GM18505 (cell line): ENCODE measurements around the gene RARS1.

ENCODE experiments used
- ATAC-seq: cut with Tn5 transposase; IDR thresholded peaks from one replicate; pipeline ENCODE4 v1.9.1; 2021; ENCODE audit not compliant: unreplicated experiment
- POLR2A ChIP-seq: IDR thresholded peaks from 4 replicates; pipeline ENCODE4 v1.6.1; 2011; ENCODE audit warnings: borderline replicate concordance; ENCODE audit not compliant: insufficient read depth, insufficient read length; ENCODE audit errors: extremely low read depth

Gene RARS1

DNA sequence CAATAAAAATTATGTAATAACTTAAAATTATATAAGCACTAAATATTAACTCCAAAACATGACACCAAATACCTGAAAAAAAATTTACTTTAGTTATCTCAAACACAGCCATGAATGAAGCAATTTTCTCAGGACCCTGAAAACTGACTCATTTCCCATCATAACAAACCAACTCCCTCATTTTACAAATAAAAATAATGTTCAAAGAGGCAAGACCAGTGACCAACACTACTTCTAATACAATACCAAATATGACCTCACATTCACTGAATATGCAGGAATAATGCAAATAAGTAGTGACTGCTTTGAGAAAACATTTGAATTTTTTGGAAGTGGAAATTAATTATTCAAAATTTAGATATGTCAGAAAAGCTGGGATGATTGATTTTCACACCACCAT lies 64.4 kb downstream of the RARS1 start:
- ATAC-seq, result no peak
- no peak for TF ChIP-seq POLR2A

GRCh38 chr5:168552146-168552545 lies 65.9 kb downstream of the RARS1 start:
- no peak for TF ChIP-seq POLR2A
- no peak for ATAC-seq

DNA sequence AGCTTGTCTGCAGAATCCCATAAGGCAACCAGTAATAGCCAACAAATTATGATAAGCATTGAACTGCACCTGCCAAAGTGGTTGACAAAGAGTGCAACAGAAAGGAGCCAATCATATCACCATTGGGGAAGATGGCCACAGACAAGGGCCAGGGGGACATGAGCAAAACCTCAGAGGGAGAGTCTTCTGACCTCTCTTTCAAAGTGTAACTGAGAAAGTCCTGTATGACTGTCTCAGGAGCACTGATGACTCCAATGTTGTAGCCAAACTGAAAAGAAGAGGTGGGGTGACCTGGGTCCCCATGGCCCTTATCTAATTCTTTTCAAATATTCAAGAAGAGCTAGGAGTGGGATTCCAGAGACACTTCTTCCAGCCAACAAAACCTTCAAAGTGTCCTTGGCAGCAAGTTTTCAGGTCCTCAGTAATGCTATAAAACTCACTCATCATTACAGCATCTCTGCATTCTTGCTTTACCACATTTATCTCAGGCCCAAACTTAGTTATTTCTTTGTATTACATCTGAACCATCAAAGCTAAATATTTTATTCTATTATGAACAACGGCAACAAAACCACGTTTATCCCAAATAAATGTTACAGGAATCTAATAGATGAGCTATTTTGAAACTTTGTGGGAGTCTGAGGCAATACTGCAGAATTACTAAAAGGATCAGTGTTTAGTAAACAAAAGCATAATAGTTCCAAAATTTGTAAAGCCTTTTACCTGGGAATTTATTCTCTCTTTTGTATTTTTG lies 67.3 kb downstream of the RARS1 start:
- ATAC-seq, result no peak
- no peak for TF ChIP-seq POLR2A

DNA sequence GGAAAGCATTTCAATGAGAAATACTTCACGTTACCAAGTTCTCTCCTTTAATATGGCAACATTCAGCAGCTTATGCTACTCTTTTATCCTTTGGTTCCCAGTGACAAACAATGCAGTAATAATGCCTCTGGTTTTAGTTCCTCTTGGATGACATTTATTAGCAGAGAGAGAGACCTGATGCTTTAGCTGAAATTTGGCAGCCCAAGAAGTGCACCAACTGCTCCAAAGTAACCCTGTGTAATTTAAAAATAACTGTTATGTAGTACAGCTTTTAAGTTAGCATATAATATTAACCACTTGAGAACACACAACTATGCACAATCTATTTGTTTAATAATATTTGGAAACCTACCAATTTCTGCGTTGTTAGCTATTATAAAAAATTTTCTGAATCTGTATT lies 71.1 kb downstream of the RARS1 start:
- no peak for TF ChIP-seq POLR2A
- ATAC-seq, result no peak

GRCh38 chr5:168562279-168562678 lies 76.0 kb downstream of the RARS1 start:
- no peak for TF ChIP-seq POLR2A
- no peak for ATAC-seq

DNA sequence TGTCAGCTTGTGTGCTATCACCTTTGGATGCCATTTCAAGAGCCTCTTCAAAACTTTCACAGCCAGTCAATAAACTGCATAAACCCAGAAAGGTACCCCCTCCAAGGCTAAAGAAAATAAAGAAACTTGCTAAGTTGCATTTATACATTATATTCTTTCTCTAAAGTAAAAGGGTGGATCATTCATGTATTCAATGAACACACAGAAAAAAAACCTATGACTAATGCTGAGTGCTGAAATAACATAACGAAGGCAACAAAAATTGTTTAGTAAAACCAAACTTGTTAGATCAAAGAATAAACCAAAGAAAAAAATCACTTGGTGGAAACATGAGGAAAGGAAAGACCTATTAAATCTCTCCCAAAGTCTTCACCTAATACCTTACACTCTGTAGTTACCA lies 77.7 kb downstream of the RARS1 start:
- TF ChIP-seq POLR2A, result no peak
- ATAC-seq, result no peak

DNA sequence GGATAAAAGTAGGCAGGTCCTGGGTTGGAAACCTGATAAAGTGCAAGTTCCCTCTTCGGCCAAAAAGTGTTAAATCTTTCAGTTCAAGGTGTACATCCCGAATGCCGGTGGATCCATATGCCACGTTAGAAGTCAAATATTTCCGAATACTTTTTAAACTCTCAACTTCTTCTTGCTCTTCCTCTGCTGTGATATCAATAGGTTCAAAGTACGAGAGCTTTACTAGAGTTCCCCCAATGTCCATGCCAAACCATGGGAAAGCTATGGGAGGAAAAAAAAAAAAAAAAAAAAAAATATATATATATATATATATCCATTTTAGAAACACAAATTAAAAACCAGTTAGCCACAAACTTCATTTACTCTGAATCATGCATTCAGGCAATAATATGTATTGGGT lies 82.5 kb downstream of the RARS1 start:
- TF ChIP-seq POLR2A, result no peak
- ATAC-seq, result no peak
